Measurements from ENCODE around the gene GCGR.

The GCGR gene

GRCh38 chr17:81808778-81809555 is 5.0 kb downstream of the GCGR start:
- Mint-ChIP-seq H3K36me3 (no peaks in the 10 kb centered on the region), H3K27ac (no peak overlapping the region), H3K27me3 (peaks cover 7% of the 10 kb centered on the region), H3K4me3 (no peak overlapping the region), H3K9me3 (ENCODE audit: low read depth) (no peaks in the 10 kb centered on the region), H3K4me1 (ENCODE audit: low read depth) (no peaks in the 10 kb centered on the region)

- Mint-ChIP-seq H3K4me3 (no peak overlapping the region), H3K27me3 (peaks cover 7% of the 10 kb centered on the region), H3K27ac (no peak overlapping the region), H3K4me1 (ENCODE audit: low read depth) (no peaks in the 10 kb centered on the region), H3K36me3 (no peaks in the 10 kb centered on the region), H3K9me3 (ENCODE audit: low read depth) (no peaks in the 10 kb centered on the region)
Observed at GRCh38 chr17:81809556-81809998, 5.6 kb downstream of the GCGR start.

- no peaks in the 10 kb centered on the region for H3K4me1 Mint-ChIP-seq (ENCODE audit: low read depth)
- no peaks in the 10 kb centered on the region for H3K9me3 Mint-ChIP-seq (ENCODE audit: low read depth)
- no peak overlapping the region for H3K4me3 Mint-ChIP-seq
- peaks cover 7% of the 10 kb centered on the region for H3K27me3 Mint-ChIP-seq
- no peaks in the 10 kb centered on the region for H3K36me3 Mint-ChIP-seq
- H3K27ac Mint-ChIP-seq: no peak overlapping the region
Observed at GRCh38 chr17:81810476-81810875, 6.5 kb downstream of the GCGR start.

DNA sequence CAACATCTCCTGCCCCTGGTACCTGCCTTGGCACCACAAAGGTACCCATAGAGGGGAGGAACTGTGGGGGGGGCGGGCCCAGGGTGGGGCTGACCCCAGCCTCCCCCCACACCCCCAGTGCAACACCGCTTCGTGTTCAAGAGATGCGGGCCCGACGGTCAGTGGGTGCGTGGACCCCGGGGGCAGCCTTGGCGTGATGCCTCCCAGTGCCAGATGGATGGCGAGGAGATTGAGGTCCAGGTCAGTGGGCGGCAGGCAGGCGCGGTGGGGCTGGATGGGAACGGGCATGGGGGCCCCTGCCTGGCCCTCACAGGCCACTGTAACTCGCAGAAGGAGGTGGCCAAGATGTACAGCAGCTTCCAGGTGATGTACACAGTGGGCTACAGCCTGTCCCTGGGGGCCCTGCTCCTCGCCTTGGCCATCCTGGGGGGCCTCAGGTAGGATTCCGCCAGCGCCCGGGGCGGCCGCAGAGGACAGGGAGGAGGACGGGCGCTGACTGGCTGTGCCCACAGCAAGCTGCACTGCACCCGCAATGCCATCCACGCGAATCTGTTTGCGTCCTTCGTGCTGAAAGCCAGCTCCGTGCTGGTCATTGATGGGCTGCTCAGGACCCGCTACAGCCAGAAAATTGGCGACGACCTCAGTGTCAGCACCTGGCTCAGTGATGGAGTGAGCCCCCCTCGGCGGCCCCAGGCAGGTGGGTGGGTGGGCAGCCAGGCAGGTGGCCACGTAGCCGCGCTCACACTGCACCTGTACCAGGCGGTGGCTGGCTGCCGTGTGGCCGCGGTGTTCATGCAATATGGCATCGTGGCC is 7.1 kb downstream of the GCGR start:
- H3K27ac Mint-ChIP-seq: no peak overlapping the region
- no peaks in the 10 kb centered on the region for H3K4me1 Mint-ChIP-seq (ENCODE audit: low read depth)
- H3K36me3 Mint-ChIP-seq: no peaks in the 10 kb centered on the region
- no peaks in the 10 kb centered on the region for H3K9me3 Mint-ChIP-seq (ENCODE audit: low read depth)
- H3K4me3 Mint-ChIP-seq: no peak overlapping the region
- peaks cover 8% of the 10 kb centered on the region for H3K27me3 Mint-ChIP-seq

DNA sequence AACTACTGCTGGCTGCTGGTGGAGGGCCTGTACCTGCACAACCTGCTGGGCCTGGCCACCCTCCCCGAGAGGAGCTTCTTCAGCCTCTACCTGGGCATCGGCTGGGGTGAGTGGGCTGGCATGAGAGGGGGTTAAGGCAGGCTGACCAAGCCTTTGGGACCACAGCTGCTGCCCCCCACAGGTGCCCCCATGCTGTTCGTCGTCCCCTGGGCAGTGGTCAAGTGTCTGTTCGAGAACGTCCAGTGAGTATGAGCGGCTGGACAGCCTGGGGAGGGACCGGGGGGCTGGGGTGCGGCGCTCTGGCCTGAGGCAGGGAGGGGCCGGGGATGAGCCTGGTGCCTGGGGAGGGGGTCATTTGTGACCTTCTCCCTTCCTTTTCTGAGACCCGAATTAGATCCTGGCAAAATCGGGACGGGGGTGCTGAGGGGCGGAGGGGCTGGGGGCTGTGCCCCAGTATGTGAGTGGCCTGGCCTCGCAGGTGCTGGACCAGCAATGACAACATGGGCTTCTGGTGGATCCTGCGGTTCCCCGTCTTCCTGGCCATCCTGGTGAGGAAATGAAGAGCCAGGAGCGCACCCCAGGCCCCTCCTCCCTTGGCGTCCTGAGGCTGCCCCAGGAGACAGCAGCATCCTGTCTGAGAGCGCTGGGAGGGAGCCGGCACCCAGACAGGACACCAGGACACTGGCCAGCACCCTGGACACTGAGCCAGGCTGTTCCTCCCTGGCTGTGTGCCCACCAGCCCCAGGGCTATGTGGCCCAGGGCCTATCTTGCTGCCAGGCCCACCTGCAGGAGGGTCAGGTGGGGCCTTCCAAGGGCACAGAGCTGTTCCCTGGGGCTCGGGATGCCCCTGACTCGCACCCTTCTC is 8.0 kb downstream of the GCGR start:
- Mint-ChIP-seq H3K4me1 (ENCODE audit: low read depth) (no peaks in the 10 kb centered on the region), H3K27me3 (peaks cover 12% of the 10 kb centered on the region), H3K9me3 (ENCODE audit: low read depth) (no peaks in the 10 kb centered on the region), H3K27ac (no peak overlapping the region), H3K36me3 (no peaks in the 10 kb centered on the region), H3K4me3 (no peak overlapping the region)

- Mint-ChIP-seq H3K36me3 (no peaks in the 10 kb centered on the region), H3K4me3 (no peak overlapping the region), H3K9me3 (ENCODE audit: low read depth) (no peaks in the 10 kb centered on the region), H3K27me3 (peaks cover 12% of the 10 kb centered on the region), H3K27ac (no peak overlapping the region), H3K4me1 (ENCODE audit: low read depth) (no peaks in the 10 kb centered on the region)
Observed at GRCh38 chr17:81812571-81813370, 8.8 kb downstream of the GCGR start.

DNA sequence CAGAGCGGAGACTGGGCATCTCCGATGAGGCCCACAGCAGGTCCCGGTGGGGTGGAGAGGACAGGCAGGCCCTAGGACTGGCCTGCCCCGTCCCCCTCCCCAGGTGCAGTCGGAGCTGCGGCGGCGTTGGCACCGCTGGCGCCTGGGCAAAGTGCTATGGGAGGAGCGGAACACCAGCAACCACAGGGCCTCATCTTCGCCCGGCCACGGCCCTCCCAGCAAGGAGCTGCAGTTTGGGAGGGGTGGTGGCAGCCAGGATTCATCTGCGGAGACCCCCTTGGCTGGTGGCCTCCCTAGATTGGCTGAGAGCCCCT is 9.4 kb downstream of the GCGR start:
- Mint-ChIP-seq H3K27ac (no peak overlapping the region), H3K4me3 (no peak overlapping the region), H3K4me1 (ENCODE audit: low read depth) (no peaks in the 10 kb centered on the region), H3K9me3 (ENCODE audit: low read depth) (no peaks in the 10 kb centered on the region), H3K27me3 (peaks cover 13% of the 10 kb centered on the region), H3K36me3 (no peaks in the 10 kb centered on the region)

DNA sequence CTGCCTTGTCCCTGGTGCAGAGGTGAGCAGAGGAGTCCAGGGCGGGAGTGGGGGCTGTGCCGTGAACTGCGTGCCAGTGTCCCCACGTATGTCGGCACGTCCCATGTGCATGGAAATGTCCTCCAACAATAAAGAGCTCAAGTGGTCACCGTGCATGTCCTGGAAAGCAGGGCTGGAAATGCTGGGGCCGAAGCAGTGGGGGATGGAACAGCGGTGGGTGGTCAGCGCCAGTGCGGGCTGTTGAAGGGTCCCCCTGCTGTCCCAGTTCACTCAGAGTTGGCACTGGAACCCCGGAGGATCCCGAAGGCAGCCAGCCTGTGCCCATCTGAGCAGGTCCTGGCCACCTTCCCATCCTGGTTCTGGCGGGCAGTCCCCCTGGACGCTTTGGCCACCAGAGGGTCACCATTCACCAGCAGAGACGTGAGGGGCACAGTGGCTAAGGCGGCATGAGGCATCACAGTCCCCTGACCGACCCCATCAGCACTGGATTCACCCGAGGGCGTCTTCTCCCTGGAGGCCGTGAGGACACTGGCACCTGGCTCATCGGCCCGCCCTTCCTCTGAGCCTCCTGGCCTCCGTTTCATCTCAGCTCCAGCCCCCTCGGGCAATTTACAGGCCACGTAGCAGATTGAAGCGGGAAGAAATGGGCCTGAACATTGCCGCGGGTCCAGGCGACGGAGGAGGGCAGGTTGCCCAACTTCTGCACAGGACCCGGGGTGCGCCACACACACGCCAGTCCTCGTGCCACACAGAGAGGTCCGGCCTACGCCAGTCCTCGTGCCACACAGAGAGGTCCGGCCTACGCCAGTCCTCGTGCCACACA is 10.1 kb downstream of the GCGR start:
- no peaks in the 10 kb centered on the region for H3K4me1 Mint-ChIP-seq (ENCODE audit: low read depth)

DNA sequence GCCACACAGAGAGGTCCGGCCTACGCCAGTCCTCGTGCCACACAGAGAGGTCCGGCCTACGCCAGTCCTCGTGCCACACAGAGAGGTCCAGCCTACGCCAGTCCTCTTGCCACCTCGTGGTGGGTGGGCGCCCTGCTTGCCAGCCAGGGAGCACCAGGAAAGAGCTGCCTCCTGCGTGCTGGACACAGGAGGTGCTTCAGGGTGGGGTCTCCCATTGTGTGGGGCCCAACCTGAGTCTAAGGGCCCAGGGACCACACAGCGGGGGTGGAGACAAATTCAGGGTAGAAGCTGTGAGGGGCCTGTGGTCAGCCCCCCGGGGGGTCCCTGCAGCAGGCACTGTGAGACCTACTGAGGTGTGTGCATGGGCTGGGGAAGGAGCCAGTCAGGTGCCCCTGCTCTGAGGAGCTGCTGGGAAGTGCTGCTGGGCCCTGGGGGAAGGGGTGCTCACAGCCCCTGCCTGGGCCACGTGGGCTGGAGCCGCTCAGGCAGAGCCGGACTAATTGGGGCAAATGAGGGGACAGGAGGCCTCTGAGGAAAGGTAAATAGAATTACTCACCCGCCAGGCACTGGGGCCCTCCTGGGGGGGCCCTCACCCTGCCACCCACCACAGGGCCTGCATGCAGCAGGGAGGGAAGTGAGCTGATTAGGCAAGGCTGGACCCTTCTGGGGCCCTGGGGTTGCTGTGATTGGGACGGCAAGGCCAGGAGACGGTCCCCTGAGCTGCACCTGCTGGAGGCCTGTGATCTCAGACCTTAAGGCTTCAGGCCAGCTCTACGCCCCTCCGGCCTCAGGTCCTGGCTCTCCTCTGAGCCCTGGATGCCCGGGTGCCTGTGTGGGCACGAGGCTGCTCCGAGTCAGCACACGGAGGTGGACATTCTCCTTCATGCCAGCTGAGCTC is 11.0 kb downstream of the GCGR start:
- H3K4me3 Mint-ChIP-seq: no peak overlapping the region
- H3K36me3 Mint-ChIP-seq: no peaks in the 10 kb centered on the region
- H3K27me3 Mint-ChIP-seq: peaks cover 10% of the 10 kb centered on the region
- no peaks in the 10 kb centered on the region for H3K9me3 Mint-ChIP-seq (ENCODE audit: low read depth)
- no peak overlapping the region for H3K27ac Mint-ChIP-seq
- H3K4me1 Mint-ChIP-seq (ENCODE audit: low read depth): no peaks in the 10 kb centered on the region

More for the DNA sequence above, 10.1 kb downstream of the GCGR start:
- H3K9me3 Mint-ChIP-seq (ENCODE audit: low read depth): no peaks in the 10 kb centered on the region
- no peak overlapping the region for H3K4me3 Mint-ChIP-seq
- peaks cover 13% of the 10 kb centered on the region for H3K27me3 Mint-ChIP-seq
- H3K36me3 Mint-ChIP-seq: no peaks in the 10 kb centered on the region
- no peak overlapping the region for H3K27ac Mint-ChIP-seq

- Mint-ChIP-seq H3K4me1 (ENCODE audit: low read depth) (no peaks in the 10 kb centered on the region), H3K9me3 (ENCODE audit: low read depth) (no peaks in the 10 kb centered on the region), H3K27ac (no peak overlapping the region), H3K4me3 (no peak overlapping the region), H3K36me3 (no peaks in the 10 kb centered on the region), H3K27me3 (peaks cover 7% of the 10 kb centered on the region)
Observed at GRCh38 chr17:81815646-81815986, 11.7 kb downstream of the GCGR start.

GRCh38 chr17:81817758-81818147 is 13.8 kb downstream of the GCGR start:
- no peaks in the 10 kb centered on the region for H3K36me3 Mint-ChIP-seq
- peaks cover 7% of the 10 kb centered on the region for H3K27me3 Mint-ChIP-seq
- no peak overlapping the region for H3K27ac Mint-ChIP-seq
- H3K4me3 Mint-ChIP-seq: no peak overlapping the region
- H3K9me3 Mint-ChIP-seq (ENCODE audit: low read depth): no peaks in the 10 kb centered on the region
- H3K4me1 Mint-ChIP-seq (ENCODE audit: low read depth): no peaks in the 10 kb centered on the region

DNA sequence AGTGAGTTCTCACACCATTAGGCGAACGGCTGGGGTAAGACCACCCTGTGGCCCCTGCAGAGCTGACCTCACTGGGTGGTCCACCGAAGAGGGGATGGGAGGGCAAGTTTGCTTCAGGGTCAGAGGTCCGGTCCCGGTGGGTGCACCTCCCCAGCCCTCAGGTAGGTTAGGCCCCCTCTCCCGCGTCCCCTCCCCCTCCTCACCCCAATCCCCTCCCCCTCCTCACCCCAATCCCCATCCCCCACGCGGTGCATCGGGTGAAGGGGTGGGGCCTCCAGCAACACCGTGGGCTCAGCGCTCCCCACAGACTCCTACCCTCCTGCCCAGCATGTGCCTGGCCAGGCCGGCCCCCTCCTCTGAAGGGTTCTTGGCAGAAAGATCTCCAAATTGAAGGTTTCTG is 15.8 kb downstream of the GCGR start:
- Mint-ChIP-seq H3K27me3 (peaks cover 7% of the 10 kb centered on the region), H3K9me3 (ENCODE audit: low read depth) (no peaks in the 10 kb centered on the region), H3K4me1 (ENCODE audit: low read depth) (no peaks in the 10 kb centered on the region), H3K4me3 (no peak overlapping the region), H3K36me3 (peaks cover 2% of the 10 kb centered on the region), H3K27ac (no peak overlapping the region)

- Mint-ChIP-seq H3K27me3 (peaks cover 5% of the 10 kb centered on the region), H3K4me1 (ENCODE audit: low read depth) (no peaks in the 10 kb centered on the region), H3K27ac (no peak overlapping the region), H3K4me3 (no peak overlapping the region), H3K36me3 (peaks cover 2% of the 10 kb centered on the region), H3K9me3 (ENCODE audit: low read depth) (no peaks in the 10 kb centered on the region)
Observed at GRCh38 chr17:81821147-81821546, 17.2 kb downstream of the GCGR start.
